Transverse colon (tissue), 4 donors: ENCODE measurements around the gene OR6F1.

Experiments used
- CTCF ChIP-seq, 5 experiments: fragments of 200-600 bp in 3 of 5; fragments of 450-650 bp in 2 of 5; sonication (generic) in 3 of 5; IDR thresholded peaks; 1 replicate in 2 of 5; 2 replicates in 3 of 5; pipeline ENCODE4 v1.5.1; 2016 to 2017; ENCODE audit warnings: antibody characterized with exemption in 5 of 5, inconsistent platforms in 3 of 5, mild to moderate bottlenecking in 2 of 5, moderate library complexity in 1 of 5
- EP300 ChIP-seq: sonication (generic); formaldehyde crosslinking; IDR thresholded peaks from one replicate; pipeline ENCODE4 v1.6.1; 2017; ENCODE audit warnings: antibody characterized with exemption, low read depth
- POLR2A ChIP-seq: fragments of 450-650 bp; IDR thresholded peaks from one replicate; pipeline ENCODE4 v1.6.1; 2016; ENCODE audit warnings: antibody characterized with exemption, mild to moderate bottlenecking, moderate library complexity
- POLR2AphosphoS5 ChIP-seq, 3 donors: sonication (generic); formaldehyde crosslinking; IDR thresholded peaks; one replicate each; pipeline ENCODE4 v1.6.1; 2016; ENCODE audit warnings: antibody characterized with exemption in 3 of 3

GRCh38 chr1:247721222-247721621 is 4.8 kb upstream of the OR6F1 start:
- no peak for TF ChIP-seq CTCF (IDR thresholded peaks at IDR 0.05)
- TF ChIP-seq POLR2A, result no peak
- no peak for TF ChIP-seq EP300
- no peak for TF ChIP-seq POLR2AphosphoS5 (IDR thresholded peaks at IDR 0.05)
